Left ventricle myocardium inferior (tissue), 1 donor: Measurements from ENCODE around the gene ACRBP. TPM values are rescaled to one million over a fixed set of nuclear protein-coding genes. Genes with fewer than 3 reads are reported as not detected.
A peak's percentile ranks its signal among the peaks of the same experiment; 100 is the strongest.

Experiments
- DNase-seq: peaks from one replicate; pipeline ENCODE4 v3.0.0-alpha.2; 2020
- H3K27ac ChIP-seq: fragments of 200-600 bp; replicated peaks from 2 replicates; pipeline ENCODE4 v1.8.0; 2021
- H3K27me3 ChIP-seq: fragments of 200-600 bp; 2 replicates; pipeline ENCODE4 v1.8.0; 2021; ENCODE audit warnings: low read depth
- H3K36me3 ChIP-seq: fragments of 200-600 bp; 2 replicates; pipeline ENCODE4 v1.8.0; 2021
- H3K4me1 ChIP-seq: fragments of 200-600 bp; 2 replicates; pipeline ENCODE4 v1.8.0; 2021
- H3K4me3 ChIP-seq: fragments of 200-600 bp; 2 replicates; pipeline ENCODE4 v1.8.0; 2021; ENCODE audit warnings: mild to moderate bottlenecking, moderate library complexity
- H3K9me3 ChIP-seq: fragments of 200-600 bp; replicated peaks from 2 replicates; pipeline ENCODE4 v1.8.0; 2021
- CTCF ChIP-seq: fragments of 200-600 bp; IDR thresholded peaks from 2 replicates; pipeline ENCODE4 v1.8.0; 2021; ENCODE audit warnings: antibody characterized with exemption, mild to moderate bottlenecking, borderline replicate concordance
- intact Hi-C: fragments of 100-400 bp; cut with micrococcal nuclease; formaldehyde crosslinking; loops from one replicate; pipeline ENCODE4 v1.11.0; 2022
- total RNA-seq: library from RNA; stranded (reverse); fragmentation: NEBNext Ultra II Directional; extraction: Animal tissue kit (Norgen Biotek cat#: 25700); gene quantifications from one replicate; pipeline ENCODE4 v1.2.1, GENCODE V29; 2021
- donor health status: DM: no; HTN: yes; CAD: no; lungs with severe emphysema.

ACRBP gene
- total RNA-seq, 1 donor from 2014 or later, result 1.4 TPM

GRCh38 chr12:6635375-6635855 is 11.8 kb downstream of the ACRBP start:
- no peaks in the 10 kb centered on the region for H3K36me3 ChIP-seq
- DNase-seq, result no peak
- peak overlapping the region; percentile 23 for H3K4me3 ChIP-seq

GRCh38 chr12:6632026-6632983 is 14.9 kb downstream of the ACRBP start:
- Histone ChIP-seq H3K9me3 (no peaks in the 10 kb centered on the region), H3K4me1 (peaks cover 20% of the 10 kb centered on the region), H3K27me3 (peaks cover 6% of the 10 kb centered on the region), H3K4me3 (peak overlapping the region; percentile 62), H3K36me3 (no peaks in the 10 kb centered on the region), H3K27ac (peak overlapping the region; percentile 75)
- no peak for TF ChIP-seq CTCF
- intact Hi-C loops, result no loop called here
- DNase-seq, result no peak

More at GRCh38 chr12:6635375-6635855, 11.8 kb downstream of the ACRBP start:
- no peak for TF ChIP-seq CTCF
- Histone ChIP-seq H3K4me1 (peaks cover 20% of the 10 kb centered on the region), H3K27ac (peak overlapping the region; percentile 18), H3K27me3 (peaks cover 6% of the 10 kb centered on the region), H3K9me3 (no peaks in the 10 kb centered on the region)
- intact Hi-C loops, result no loop called here

- H3K9me3 ChIP-seq, result no peaks in the 10 kb centered on the region
- peak overlapping the region; percentile 75 for H3K27ac ChIP-seq
- TF ChIP-seq CTCF, result no peak
- H3K36me3 ChIP-seq, result no peaks in the 10 kb centered on the region
- H3K27me3 ChIP-seq, result peaks cover 6% of the 10 kb centered on the region
- H3K4me3 ChIP-seq, result peak overlapping the region; percentile 62
- DNase-seq, result no peak
- H3K4me1 ChIP-seq, result peaks cover 20% of the 10 kb centered on the region
- intact Hi-C loops, result no loop called here
Measured at GRCh38 chr12:6631549-6631961, 15.7 kb downstream of the ACRBP start.

- no peak for TF ChIP-seq CTCF
- intact Hi-C loops, result no loop called here
- Histone ChIP-seq H3K4me1 (peaks cover 20% of the 10 kb centered on the region), H3K27ac (peak overlapping the region; percentile 75), H3K9me3 (no peaks in the 10 kb centered on the region), H3K4me3 (peak overlapping the region; percentile 62), H3K27me3 (peaks cover 6% of the 10 kb centered on the region), H3K36me3 (no peaks in the 10 kb centered on the region)
- no peak for DNase-seq
Measured at GRCh38 chr12:6630736-6631135, 16.5 kb downstream of the ACRBP start.

GRCh38 chr12:6627616-6628015 is 19.6 kb downstream of the ACRBP start:
- H3K9me3 ChIP-seq, result no peaks in the 10 kb centered on the region
- intact Hi-C loops, result no loop called here

More at GRCh38 chr12:6627616-6628015, 19.6 kb downstream of the ACRBP start:
- H3K36me3 ChIP-seq, result no peaks in the 10 kb centered on the region
- TF ChIP-seq CTCF, result no peak
- H3K27me3 ChIP-seq, result peaks cover 6% of the 10 kb centered on the region
- H3K27ac ChIP-seq, result no peak overlapping the region
- H3K4me1 ChIP-seq, result peaks cover 17% of the 10 kb centered on the region
- DNase-seq, result no peak
- H3K4me3 ChIP-seq, result no peak overlapping the region
